Measurements from ENCODE around the gene FDX2.

GRCh38 chr19:10274589-10274988, 41.2 kb downstream of the FDX2 start:
- no peak for TF ChIP-seq CTCF (IDR thresholded peaks at IDR 0.05)
- TF ChIP-seq POLR2A (IDR thresholded peaks at IDR 0.05): no peak

Measured in thyroid gland (tissue), 4 donors.